Stromal cell of bone marrow (primary cell): ENCODE results near the gene ATXN1.

ENCODE experiments used
- DNase-seq: peaks from one replicate; pipeline ENCODE4 v3.0.0-alpha.2; 2012; ENCODE audit warnings: low read depth

ATXN1 gene

GRCh38 chr6:16762268-16762549, 949 bp upstream of the ATXN1 start:
- no peak for DNase-seq

- DNase-seq, result peak; percentile 81
Measured at GRCh38 chr6:16761471-16762267, 409 bp upstream of the ATXN1 start.

- DNase-seq, result peak; percentile 75
Measured at GRCh38 chr6:16759646-16760515, 1.4 kb downstream of the ATXN1 start.

GRCh38 chr6:16759181-16759645, 2.0 kb downstream of the ATXN1 start:
- no peak for DNase-seq

GRCh38 chr6:16758163-16758975, 2.9 kb downstream of the ATXN1 start:
- no peak for DNase-seq

GRCh38 chr6:16757332-16757731, 3.9 kb downstream of the ATXN1 start:
- DNase-seq, result no peak

GRCh38 chr6:16756660-16757255, 4.5 kb downstream of the ATXN1 start:
- no peak for DNase-seq

- DNase-seq, result no peak
Measured at GRCh38 chr6:16755544-16755943, 5.7 kb downstream of the ATXN1 start.

- DNase-seq, result no peak
Measured at GRCh38 chr6:16754876-16755275, 6.4 kb downstream of the ATXN1 start.

GRCh38 chr6:16754274-16754673, 7.0 kb downstream of the ATXN1 start:
- DNase-seq, result no peak

- no peak for DNase-seq
Measured at GRCh38 chr6:16753341-16753740, 7.9 kb downstream of the ATXN1 start.

GRCh38 chr6:16752206-16752866, 8.9 kb downstream of the ATXN1 start:
- DNase-seq, result peak; percentile 85

- DNase-seq, result no peak
Measured at GRCh38 chr6:16751251-16751946, 9.9 kb downstream of the ATXN1 start.

GRCh38 chr6:16750566-16750965, 10.7 kb downstream of the ATXN1 start:
- DNase-seq, result no peak

- DNase-seq, result no peak
Measured at GRCh38 chr6:16749516-16750485, 11.5 kb downstream of the ATXN1 start.

- no peak for DNase-seq
Measured at GRCh38 chr6:16748025-16748319, 13.3 kb downstream of the ATXN1 start.

- DNase-seq, result no peak
Measured at GRCh38 chr6:16747232-16748024, 13.8 kb downstream of the ATXN1 start.

GRCh38 chr6:16746812-16747211, 14.4 kb downstream of the ATXN1 start:
- no peak for DNase-seq

GRCh38 chr6:16746401-16746800, 14.9 kb downstream of the ATXN1 start:
- DNase-seq, result no peak
